Erythroblast (primary cell): ENCODE measurements around the gene ELP4.

ENCODE experiments used
- GATA1 ChIP-seq: IDR thresholded peaks from 2 replicates; pipeline ENCODE4 v1.6.1; 2011; ENCODE audit warnings: low read depth, mild to moderate bottlenecking, control low read depth, low read length, moderate library complexity
- POLR2A ChIP-seq: IDR thresholded peaks from 2 replicates; pipeline ENCODE4 v1.6.1; 2011; ENCODE audit warnings: mild to moderate bottlenecking, low read length

- TF ChIP-seq POLR2A (no peak), GATA1 (no peak)
These were observed 257.5 kb downstream of the ELP4 start for GRCh38 chr11:31767066-31767465.
